ENCODE measurements around the gene XG.
"Not testable (repeated sequence)": the region's sequence is repeated elsewhere in the genome, so short reads cannot be mapped to it uniquely, and the experiment has no call there.

XG gene

DNA sequence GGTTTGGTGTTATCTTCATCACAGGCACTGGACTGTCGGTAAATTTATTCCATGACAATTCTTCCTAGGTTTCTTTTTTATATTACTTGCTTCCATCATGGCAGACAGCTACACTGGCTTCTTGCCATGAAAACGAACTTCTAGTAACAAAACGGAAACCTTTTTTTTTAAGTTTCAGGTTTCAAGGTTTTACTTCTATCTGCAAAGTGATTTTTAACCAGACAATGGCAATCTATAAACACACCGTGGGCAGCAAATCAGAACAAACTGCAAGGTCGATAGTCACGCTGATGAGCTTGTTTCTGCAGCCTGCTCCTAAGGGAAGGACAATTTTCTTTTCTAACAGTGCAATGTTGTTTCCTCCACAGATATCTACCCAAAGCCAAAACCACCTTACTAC, 29.9 kb downstream of the XG start:
- DNase-seq = no peak

DNA sequence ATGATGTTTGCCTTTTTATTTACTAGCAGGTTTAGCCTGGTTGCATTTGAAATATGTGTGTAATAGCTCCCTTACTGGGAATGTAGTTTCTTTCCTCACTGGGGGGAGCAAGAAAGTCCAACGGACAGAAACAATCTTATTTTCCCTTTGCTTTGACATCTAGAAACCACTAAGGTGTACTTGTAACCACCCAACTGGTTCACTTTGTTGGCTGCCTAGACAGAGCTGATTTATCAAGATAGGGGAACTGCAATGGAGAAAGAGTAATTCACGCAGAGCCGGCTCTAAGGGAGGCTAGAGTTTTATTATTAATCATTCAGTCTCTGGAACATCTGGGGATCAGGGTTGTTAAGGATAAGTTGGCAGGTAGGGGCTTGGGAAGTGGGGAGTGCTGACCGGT, 30.3 kb downstream of the XG start:
- DNase-seq = no peak

DNA sequence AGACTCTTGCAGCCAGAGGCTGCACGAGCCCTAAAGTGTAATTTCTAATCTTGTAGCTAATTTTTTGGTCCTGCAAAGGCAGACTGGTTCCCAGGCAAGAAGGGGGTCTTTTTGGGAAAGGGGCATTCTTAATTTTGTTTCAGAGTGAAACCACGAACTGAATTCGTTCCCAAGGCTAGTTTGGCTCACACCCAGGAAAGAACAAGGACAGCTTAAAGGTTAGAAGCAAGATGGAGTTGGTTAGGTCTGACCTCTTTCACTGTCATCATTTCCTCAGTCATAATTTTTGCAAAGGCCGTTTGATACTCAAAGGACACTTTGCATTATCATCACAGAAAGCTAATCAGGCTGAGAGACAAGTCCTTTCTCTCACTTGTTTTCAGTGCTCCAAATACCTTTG, 30.9 kb downstream of the XG start:
- no peak for DNase-seq

DNA sequence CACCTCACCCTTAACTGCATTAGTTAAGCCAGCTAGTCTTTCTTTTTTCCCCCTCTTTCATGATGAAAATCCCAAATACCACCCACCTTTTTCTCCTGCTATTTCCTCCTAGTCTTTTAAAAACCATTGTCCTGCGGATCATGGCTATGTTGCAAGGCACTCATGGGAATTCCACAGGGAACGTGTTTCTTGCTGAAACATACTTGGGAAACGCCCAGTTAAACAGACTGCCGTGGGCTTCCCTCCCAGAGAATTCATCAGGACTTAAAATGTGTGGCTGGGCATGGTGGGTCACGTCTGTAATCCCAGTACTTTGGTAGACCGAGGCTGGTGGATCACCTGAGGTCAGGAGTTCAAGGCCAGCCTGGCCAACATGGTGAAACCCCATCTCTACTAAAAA, 32.2 kb downstream of the XG start:
- DNase-seq = no peak

DNA sequence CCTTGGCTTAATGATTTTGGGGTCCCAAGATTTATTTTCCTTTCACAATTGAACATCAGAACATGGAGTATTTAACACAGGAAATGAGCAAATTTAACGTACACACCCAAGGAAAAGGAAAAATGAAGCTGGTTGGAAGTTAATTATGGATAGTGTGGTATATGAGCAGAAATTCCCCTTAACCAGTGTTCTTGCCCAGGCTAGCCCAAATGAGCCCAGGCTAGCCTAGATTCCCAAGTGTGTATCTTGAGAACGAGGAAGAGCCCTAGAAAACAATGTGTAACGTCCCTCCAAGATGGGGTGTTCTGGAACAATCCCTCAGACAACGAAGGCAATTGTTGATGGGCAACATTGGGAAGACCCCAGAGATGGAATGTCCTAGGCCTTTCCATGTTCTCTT, 33.7 kb downstream of the XG start:
- no peak for DNase-seq

DNA sequence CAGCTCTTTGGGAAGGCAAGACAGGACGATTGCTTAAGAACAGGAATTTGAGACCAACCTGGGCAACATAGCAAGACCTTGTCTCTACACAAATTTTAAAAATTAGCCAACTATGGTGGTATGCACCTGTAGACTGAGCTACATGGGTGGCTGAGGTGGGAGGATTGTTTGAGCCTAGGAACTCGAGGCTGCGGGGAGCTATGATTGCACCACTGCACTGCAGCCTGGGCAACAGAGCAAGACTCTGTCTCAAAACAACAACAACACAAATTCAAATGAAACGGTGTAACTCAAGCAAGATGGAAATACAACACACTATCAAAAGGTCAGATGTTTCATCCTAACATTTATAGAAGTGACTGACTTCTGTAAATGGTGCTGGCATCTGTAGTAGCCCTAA, 37.1 kb downstream of the XG start:
- no peak for DNase-seq

DNA sequence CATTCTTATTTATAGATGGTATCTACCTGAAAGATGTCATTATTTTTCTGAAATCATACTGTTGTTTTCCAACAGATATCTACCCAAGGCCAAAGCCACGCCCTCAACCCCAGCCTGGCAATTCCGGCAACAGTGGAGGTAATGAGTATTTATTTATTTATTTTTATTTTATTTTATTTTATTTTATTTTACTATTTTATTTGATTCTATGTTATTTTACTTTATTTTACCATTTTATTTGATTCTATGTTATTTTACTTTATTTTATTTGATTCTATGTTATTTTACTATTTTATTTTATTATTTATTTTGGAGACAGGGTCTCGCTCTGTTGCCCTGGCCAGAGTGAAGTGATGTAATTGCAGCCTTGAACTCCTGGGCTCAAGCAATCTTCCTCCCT, 37.7 kb downstream of the XG start:
- no peak for DNase-seq

DNA sequence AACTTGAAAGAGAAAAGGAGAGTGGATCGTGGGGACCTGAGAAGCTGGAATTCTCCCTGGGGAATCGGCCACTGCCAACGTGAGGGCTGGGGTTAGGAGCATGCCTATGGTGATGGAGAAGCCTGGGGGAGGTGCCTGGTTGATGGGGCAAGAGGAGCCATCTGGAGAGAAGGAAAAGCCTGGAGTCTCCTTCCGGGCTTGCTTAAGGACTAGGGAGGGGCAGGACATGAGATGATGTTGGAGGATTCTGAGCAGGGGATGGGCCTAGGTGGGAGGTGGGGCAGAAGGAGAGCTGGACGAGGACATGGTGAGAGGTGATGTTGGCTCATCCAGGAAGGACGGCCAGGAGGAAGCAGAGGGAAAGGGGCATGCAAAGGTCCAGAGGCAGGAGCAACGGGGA, 41.9 kb downstream of the XG start:
- no peak for DNase-seq

DNA sequence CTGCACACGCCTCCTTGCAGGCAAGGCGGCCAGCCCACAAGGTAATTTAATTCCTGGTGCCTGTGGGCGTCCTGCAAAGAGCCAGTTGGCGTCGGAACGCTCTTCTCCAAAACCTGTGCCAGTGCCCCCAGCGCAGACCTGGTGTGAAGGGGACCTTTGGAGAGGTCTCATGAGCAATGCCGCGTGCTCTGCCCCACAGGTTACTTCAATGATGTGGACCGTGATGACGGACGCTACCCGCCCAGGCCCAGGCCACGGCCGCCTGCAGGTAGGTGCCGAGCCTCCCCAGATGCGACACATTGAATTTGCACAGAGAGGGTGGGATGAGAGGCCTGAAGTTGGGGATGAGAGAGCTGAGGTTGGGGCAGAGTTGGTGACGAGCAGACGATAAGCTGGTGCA, 42.5 kb downstream of the XG start:
- DNase-seq = no peak

DNA sequence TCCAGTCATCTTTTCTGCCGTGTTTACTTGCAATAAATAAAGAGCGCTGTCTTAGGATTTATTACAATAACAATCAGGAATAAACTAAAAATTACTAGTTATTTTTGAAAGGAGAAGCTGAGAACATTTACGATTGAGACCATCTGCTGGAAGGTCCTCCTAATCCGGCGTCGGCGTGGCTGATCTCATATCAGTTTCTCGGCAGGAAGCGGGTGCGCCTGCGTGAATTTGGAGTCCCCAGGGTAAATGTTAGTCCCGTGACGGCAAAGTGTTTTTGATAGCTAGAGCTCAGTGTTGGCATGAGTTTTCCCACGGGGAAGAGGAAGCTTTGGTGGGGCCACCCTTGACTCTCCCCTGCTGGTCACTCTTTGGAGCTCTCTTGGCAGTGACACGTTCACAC, 45.0 kb downstream of the XG start:
- DNase-seq = not testable (repeated sequence)

DNA sequence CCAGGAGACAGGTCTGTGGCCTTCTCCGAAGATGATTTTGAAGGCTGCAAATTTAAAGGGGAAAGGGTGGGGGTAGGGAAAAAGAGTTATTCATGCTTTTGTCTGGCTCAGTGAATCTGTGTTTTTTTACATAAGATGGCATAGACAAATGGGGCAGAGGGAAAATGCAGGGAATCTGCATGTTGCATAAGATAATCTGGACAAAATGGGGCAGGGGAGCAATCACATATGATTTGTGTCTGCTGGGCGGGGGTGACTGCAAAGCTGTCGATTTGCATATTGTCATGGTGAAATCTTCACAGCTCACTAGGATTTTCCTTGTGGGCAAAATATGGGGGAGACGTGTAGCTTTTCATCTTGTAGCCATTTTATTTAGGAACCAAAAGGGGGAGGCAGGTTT, 47.5 kb downstream of the XG start:
- DNase-seq = no peak

DNA sequence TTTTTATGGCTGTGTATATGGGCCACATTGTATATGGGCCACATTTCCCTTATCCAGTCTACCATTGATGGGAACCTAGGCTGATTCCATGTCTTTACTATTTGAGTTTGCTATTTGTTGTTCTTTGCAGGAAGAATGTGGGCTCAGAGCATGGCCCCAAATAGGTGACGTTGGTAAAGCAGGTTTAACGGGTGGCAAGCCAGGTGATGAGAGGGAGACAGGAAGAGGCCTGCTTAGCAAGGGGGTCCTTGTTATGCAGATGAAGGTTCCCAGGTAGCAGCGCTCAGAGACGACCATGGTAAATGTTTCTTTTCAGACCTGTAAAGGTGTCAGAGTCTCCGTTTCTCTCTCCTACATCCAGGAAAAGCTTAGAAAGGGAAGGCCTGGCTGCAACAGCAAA, 48.1 kb downstream of the XG start:
- not testable (repeated sequence) for DNase-seq

DNA sequence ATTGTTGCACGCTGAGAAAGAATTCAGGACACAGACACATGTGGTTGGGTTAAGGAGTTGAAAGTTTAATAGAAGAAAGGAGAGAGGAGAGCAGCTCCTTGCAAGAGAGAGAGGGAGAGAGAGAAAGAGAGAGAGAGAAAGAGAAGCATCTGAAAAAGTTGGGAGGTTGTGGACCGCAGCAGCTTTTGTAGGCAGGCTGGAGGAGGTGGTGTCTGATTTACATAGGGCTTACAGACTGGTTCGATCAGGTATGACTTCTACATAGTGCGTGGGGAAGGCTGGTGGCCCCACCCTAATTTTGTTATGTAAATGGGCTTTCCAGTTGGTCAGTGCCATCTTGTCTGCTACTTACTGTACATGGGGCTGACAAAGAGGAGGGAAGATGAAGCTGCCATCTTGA, 49.4 kb downstream of the XG start:
- no peak for DNase-seq

DNA sequence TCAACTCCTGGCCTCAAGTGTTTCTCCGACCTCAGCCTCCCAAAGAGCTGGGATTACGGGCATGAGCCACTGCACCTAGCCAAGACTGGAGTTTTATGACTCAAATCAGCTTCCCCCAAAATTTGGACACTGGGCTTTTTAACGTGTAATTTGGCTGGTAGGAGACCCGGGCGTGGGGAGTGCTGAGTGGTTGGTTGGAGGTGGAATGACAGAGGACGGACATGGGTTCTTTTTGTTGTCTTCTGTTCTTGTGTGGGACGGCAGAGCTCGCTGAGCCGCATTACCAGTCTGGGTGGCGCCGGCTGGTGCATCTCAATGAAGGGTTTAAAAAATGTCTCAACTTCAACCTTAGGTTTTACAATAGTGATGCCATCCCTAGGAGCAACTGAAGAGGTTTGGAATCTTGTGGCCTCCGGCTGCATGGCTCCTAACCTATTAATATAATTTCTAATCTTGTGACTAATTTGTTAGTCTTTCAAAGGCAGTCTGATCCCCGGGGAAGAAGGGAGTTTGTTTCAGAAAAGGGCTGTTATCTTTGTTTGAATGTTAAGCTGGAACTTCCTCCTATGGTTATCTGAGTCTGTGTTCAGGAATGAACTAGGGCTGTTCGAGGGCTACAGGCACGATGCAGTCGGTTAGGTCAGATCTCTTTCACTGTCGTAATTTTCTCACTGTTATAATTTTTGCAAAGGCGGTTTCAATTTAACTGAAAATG, 50.7 kb downstream of the XG start:
- DNase-seq = not testable (repeated sequence)

DNA sequence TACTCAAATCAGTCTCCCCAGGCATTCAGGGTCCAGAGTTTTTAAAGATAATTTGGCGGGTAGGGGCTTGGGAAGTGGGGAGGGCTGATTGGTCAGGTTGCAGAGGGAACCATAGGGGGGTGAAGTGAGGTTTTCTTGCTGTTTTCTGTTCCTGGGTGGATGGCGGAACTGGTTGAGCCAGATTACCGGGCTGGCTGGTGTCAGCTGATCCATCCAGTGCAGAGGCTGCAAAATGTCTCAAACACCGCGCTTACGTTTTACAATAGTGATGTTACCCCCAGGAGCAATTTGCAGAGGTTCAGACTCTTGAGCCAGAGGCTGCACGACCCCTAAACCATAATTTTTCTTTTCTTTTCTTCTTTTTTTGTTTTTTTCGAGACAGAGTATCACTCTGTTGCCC, 51.6 kb downstream of the XG start:
- not testable (repeated sequence) for DNase-seq

DNA sequence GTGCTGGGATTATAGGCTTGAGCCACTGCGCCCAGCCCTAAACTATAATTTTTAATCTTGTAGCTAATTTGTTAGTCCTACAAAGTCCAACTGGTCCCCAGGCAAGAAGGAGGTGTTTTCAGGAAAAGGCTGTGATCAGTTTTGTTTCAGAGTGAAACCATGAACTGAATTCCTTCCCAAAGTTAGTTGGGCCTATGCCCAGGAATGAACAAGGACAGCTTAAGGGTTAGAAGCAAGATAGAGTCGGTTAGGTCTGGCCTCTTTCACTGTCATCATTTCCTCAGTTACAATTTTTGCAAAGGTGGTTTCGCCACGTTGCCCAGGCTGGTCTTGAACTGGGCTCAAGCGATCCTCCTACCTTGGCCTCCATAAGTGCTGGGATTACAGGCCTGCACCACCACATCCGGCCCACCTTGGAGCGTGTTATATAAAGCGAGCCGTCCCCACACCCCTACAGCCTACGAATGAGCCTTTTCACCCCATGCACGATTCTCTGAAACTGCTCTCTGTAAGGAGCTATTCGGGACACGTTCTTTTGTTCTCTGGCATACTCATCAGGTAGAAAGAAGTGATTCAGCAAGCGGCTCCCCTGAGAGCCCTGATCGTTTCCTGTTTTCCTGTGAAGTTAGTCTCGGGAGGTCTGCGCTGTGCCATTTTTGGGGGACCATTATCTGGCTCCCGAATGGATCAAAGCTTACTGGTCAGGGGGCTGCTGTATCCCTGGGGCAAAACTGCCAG, 52.4 kb downstream of the XG start:
- DNase-seq = not testable (repeated sequence)

DNA sequence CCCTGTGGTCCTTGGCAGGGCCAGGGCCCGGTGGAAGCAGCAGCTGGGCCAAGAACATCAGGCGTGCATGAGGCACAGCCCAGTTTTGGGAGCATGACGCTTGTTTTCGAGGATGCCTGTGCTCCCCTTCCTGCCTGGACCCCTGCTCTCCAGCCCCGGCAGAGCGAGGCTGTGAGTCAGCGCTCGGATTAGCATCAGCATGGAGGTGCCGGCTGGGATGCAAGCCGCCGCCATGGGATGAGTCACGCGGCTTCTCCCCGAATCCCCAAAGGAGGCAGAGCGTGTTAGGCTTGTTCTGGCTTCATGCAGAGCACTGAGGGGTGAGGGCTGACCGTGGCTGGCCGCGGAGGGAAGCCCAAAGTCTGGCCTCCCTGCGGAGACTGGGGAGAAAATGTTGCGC, 53.0 kb downstream of the XG start:
- not testable (repeated sequence) for DNase-seq

DNA sequence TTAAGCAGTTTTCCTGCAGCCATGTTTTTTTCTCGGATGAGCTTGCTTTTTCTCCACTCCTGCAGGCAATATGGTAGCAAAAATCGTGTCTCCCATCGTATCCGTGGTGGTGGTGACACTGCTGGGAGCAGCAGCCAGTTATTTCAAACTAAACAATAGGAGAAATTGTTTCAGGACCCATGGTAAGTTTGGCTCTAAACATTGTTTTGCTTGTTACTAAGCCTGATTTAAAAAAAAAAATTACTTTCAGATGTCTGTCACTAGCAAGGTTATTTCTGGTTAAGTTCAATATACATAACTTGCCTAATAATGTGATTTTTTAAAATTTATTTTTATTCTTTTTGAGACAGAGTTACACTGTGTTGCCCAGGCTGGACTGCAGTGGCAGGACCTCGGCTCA, 59.4 kb downstream of the XG start:
- DNase-seq = no peak

DNA sequence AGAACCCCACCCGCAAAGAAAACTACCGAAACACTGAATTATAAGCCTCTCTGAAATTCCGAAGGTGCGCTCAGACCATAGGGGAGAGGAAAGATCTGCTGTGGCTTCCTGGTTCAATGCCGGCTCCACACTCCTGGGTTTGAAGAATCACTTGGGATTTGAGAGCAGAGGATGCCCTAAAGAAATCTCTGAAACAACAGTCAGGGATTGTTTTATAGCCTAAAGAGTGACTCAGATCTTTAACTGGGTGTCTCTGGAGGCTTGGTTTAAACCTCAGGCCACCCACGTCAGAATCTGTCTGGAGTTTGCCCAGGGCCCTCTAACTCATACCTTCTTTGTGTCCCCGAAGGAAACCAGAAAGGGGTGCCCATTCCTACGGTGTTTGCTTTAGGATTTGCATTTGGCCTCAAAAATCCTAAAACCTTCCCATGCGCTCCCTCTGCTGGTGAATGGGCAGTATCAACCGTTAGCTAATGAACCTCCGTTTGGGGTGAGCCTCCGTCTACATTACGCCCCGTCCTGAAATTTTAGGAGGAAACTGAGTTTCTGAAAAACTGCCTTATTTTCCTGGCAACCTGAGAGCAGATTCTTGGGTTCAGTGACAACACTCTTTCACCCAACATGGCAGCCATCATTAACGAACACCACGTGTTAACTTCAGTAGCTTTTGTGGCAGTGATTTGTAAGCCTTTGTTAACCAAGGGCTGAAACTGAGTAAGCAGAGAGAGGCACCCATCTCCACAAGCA, 60.5 kb downstream of the XG start:
- DNase-seq = peak; percentile 18

DNA sequence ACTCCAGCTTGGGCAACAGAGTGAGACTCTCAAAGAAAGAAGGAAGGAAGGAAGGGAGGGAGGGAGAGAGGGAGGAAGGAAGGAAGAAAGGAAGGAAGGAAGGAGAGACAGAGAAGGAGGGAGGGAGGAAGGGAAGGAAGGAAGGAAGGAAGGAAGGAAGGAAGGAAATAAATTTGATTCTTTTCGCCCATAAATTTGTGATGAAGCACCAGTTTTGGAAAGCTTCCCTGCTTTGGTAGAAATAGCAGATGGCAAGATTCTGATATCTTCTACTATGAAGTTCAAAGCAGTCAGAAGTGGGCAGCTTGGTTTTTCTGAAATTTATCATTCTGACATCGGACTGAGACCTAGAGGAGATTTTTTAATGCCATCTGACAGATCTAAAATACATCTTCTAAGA, 65.2 kb downstream of the XG start:
- no peak for DNase-seq

DNA sequence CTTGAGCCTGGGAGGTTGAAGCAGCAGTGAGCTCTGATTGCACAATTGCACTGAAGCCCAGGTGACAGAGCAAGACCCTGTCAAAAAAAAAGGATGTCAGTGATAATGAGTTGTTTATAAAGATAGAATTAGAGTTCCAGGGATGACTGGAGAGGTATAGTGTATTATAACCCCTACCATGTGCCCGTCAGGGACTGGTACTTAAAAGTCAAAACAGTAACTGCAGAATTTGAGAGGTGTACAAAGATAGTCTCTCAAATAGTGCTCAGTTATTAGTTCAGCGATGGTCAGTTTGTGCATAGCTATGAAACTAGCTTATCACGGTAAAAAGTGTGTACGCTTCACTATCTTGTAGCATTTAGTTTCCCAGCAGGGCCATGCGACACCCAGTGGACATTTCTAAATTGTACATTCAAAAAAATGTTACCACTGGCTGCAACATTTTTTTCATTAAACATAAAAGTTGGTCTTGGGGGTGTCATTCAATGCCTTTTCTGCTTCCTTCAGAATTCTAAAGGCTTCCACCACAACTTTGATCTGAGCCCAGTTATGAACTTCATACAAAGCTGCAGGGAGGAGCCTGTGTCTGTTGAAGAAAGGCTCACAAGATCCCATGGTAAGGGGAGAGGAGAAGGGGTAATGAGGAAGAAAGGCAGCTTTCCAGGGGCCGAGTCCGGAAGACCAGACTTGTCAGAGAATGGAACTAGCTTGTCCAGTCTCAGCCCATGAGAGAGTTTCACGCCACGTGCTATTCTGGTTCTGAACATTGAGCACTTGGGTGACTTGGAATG, 67.7 kb downstream of the XG start:
- DNase-seq = no peak

DNA sequence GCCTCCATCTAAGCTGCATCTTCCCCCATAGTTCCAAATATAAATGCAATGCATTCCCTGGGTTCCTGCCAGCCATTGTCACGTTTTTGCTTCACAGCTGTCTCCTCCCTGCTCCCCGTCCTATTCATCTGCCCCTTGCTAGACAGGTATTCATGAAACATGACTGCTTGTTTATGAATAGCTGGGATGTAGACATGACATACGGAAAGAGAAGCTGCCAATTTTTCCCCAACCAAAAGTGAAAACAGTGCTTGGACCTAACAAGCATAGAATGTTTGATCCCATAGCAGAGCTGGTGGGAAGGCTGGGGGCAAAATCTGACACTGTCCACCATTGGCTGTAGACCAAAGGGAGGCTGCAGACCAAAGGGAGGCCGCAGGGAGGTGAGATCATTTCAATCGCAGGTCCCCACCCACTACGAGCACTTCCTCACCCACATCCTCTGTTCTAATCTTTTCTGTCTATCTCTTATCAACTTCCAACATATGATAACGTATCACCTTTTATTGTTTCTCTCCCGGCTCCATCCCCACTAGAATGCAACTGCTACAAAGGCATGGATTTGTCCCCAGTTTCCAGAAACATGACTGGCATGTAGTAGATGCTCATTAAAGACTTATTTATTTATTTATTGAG, 68.4 kb downstream of the XG start:
- DNase-seq = no peak
